ENCODE results near the gene SLC6A20.

The SLC6A20 gene

GRCh38 chr3:45778761-45779201, 17.6 kb downstream of the SLC6A20 start:
- no peak overlapping the region for H3K4me2 ChIP-seq (ENCODE audit: low read length)
- H3K4me3 ChIP-seq (ENCODE audit: low read depth, low read length, poor library complexity, severe bottlenecking), result no peak overlapping the region
- H3K4me1 ChIP-seq (ENCODE audit: insufficient read depth, low read length, severe bottlenecking), result no peaks in the 10 kb centered on the region
- no peak for TF ChIP-seq EZH2 (IDR thresholded peaks at IDR 0.05; ENCODE audit: borderline replicate concordance, low read length)
- TF ChIP-seq, protein P1, sequence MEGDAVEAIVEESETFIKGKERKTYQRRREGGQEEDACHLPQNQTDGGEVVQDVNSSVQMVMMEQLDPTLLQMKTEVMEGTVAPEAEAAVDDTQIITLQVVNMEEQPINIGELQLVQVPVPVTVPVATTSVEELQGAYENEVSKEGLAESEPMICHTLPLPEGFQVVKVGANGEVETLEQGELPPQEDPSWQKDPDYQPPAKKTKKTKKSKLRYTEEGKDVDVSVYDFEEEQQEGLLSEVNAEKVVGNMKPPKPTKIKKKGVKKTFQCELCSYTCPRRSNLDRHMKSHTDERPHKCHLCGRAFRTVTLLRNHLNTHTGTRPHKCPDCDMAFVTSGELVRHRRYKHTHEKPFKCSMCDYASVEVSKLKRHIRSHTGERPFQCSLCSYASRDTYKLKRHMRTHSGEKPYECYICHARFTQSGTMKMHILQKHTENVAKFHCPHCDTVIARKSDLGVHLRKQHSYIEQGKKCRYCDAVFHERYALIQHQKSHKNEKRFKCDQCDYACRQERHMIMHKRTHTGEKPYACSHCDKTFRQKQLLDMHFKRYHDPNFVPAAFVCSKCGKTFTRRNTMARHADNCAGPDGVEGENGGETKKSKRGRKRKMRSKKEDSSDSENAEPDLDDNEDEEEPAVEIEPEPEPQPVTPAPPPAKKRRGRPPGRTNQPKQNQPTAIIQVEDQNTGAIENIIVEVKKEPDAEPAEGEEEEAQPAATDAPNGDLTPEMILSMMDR (IDR thresholded peaks at IDR 0.05; ENCODE audit: low read length), result no peak
- H3K27me3 ChIP-seq (ENCODE audit: insufficient read depth, low read length), result 0 out of 2 replicates have a peak, but pooled peaks cover 9% of the 10 kb centered on the region
- H3K9me2 ChIP-seq (ENCODE audit: low read depth, low read length), result no peaks in the 10 kb centered on the region
- no peak overlapping the region for H3K27ac ChIP-seq (ENCODE audit: low read depth, low read length, poor library complexity, severe bottlenecking)
- no peaks in the 10 kb centered on the region for H3K79me2 ChIP-seq (ENCODE audit: insufficient read depth, low read length)
- no peaks in the 10 kb centered on the region for H3F3A ChIP-seq (ENCODE audit: insufficient read depth, low read length)
- no peak overlapping the region for H3K9ac ChIP-seq (ENCODE audit: low read length)
- H3K9me3 ChIP-seq (ENCODE audit: low read length), result no peaks in the 10 kb centered on the region
- no peaks in the 10 kb centered on the region for H4K20me1 ChIP-seq (ENCODE audit: insufficient read depth, low read length)
- no peak overlapping the region for H2AFZ ChIP-seq (ENCODE audit: low read length)
- H3K36me3 ChIP-seq (ENCODE audit: insufficient read depth, low read length), result no peaks in the 10 kb centered on the region

GRCh38 chr3:45777746-45778386, 18.5 kb downstream of the SLC6A20 start:
- no peaks in the 10 kb centered on the region for H3K9me3 ChIP-seq (ENCODE audit: low read length)
- 0 out of 2 replicates have a peak, but pooled peaks cover 9% of the 10 kb centered on the region for H3K27me3 ChIP-seq (ENCODE audit: insufficient read depth, low read length)
- H3K9me2 ChIP-seq (ENCODE audit: low read depth, low read length), result no peaks in the 10 kb centered on the region
- no peak overlapping the region for H3K27ac ChIP-seq (ENCODE audit: low read depth, low read length, poor library complexity, severe bottlenecking)
- no peak overlapping the region for H3K4me2 ChIP-seq (ENCODE audit: low read length)
- H3K4me3 ChIP-seq (ENCODE audit: low read depth, low read length, poor library complexity, severe bottlenecking), result no peak overlapping the region
- H3K79me2 ChIP-seq (ENCODE audit: insufficient read depth, low read length), result no peaks in the 10 kb centered on the region
- H3K36me3 ChIP-seq (ENCODE audit: insufficient read depth, low read length), result no peaks in the 10 kb centered on the region
- no peak for TF ChIP-seq EZH2 (IDR thresholded peaks at IDR 0.05; ENCODE audit: borderline replicate concordance, low read length)
- TF ChIP-seq, protein P1 (IDR thresholded peaks at IDR 0.05; ENCODE audit: low read length), result no peak
- no peak overlapping the region for H2AFZ ChIP-seq (ENCODE audit: low read length)
- no peak overlapping the region for H3K9ac ChIP-seq (ENCODE audit: low read length)
- no peaks in the 10 kb centered on the region for H3K4me1 ChIP-seq (ENCODE audit: insufficient read depth, low read length, severe bottlenecking)
- H3F3A ChIP-seq (ENCODE audit: insufficient read depth, low read length), result no peaks in the 10 kb centered on the region
- H4K20me1 ChIP-seq (ENCODE audit: insufficient read depth, low read length), result no peaks in the 10 kb centered on the region

- H3K4me3 ChIP-seq (ENCODE audit: low read depth, low read length, poor library complexity, severe bottlenecking), result no peak overlapping the region
- H3K27me3 ChIP-seq (ENCODE audit: insufficient read depth, low read length), result 0 out of 2 replicates have a peak, but pooled peaks cover 9% of the 10 kb centered on the region
- no peaks in the 10 kb centered on the region for H3K9me3 ChIP-seq (ENCODE audit: low read length)
- H3K4me1 ChIP-seq (ENCODE audit: insufficient read depth, low read length, severe bottlenecking), result no peaks in the 10 kb centered on the region
- H3K9ac ChIP-seq (ENCODE audit: low read length), result no peak overlapping the region
- TF ChIP-seq, protein P1 (IDR thresholded peaks at IDR 0.05; ENCODE audit: low read length), result no peak
- TF ChIP-seq EZH2 (IDR thresholded peaks at IDR 0.05; ENCODE audit: borderline replicate concordance, low read length), result no peak
- no peak overlapping the region for H3K27ac ChIP-seq (ENCODE audit: low read depth, low read length, poor library complexity, severe bottlenecking)
- no peaks in the 10 kb centered on the region for H3K9me2 ChIP-seq (ENCODE audit: low read depth, low read length)
- H4K20me1 ChIP-seq (ENCODE audit: insufficient read depth, low read length), result no peaks in the 10 kb centered on the region
- no peaks in the 10 kb centered on the region for H3K79me2 ChIP-seq (ENCODE audit: insufficient read depth, low read length)
- H3F3A ChIP-seq (ENCODE audit: insufficient read depth, low read length), result no peaks in the 10 kb centered on the region
- H2AFZ ChIP-seq (ENCODE audit: low read length), result no peak overlapping the region
- H3K4me2 ChIP-seq (ENCODE audit: low read length), result no peak overlapping the region
- no peaks in the 10 kb centered on the region for H3K36me3 ChIP-seq (ENCODE audit: insufficient read depth, low read length)
These were observed 19.1 kb downstream of the SLC6A20 start for GRCh38 chr3:45777111-45777745.
